Measurements from ENCODE around the gene SMAD5.
A peak's percentile ranks its signal among the peaks of the same experiment; 100 is the strongest.

The SMAD5 gene

GRCh38 chr5:136199408-136199807 lies 66.8 kb downstream of the SMAD5 start:
- no peak for DNase-seq

- DNase-seq = no peak
These were observed 67.5 kb downstream of the SMAD5 start for GRCh38 chr5:136200130-136200529.

GRCh38 chr5:136200761-136201160 lies 68.1 kb downstream of the SMAD5 start:
- no peak for DNase-seq

- DNase-seq = no peak
These were observed 69.2 kb downstream of the SMAD5 start for GRCh38 chr5:136201870-136202269.

GRCh38 chr5:136202469-136203205 lies 70.0 kb downstream of the SMAD5 start:
- DNase-seq = no peak

- no peak for DNase-seq
These were observed 70.8 kb downstream of the SMAD5 start for GRCh38 chr5:136203303-136203922.

- DNase-seq = no peak
These were observed 72.5 kb downstream of the SMAD5 start for GRCh38 chr5:136205061-136205702.

GRCh38 chr5:136205941-136206340 lies 73.3 kb downstream of the SMAD5 start:
- no peak for DNase-seq

- DNase-seq = no peak
These were observed 73.7 kb downstream of the SMAD5 start for GRCh38 chr5:136206361-136206760.

- DNase-seq = no peak
These were observed 75.0 kb downstream of the SMAD5 start for GRCh38 chr5:136207631-136208030.

GRCh38 chr5:136208916-136209315 lies 76.3 kb downstream of the SMAD5 start:
- no peak for DNase-seq

- DNase-seq = no peak
These were observed 76.8 kb downstream of the SMAD5 start for GRCh38 chr5:136209346-136209910.

GRCh38 chr5:136210259-136210658 lies 77.6 kb downstream of the SMAD5 start:
- no peak for DNase-seq

GRCh38 chr5:136211282-136212040 lies 78.8 kb downstream of the SMAD5 start:
- no peak for DNase-seq

GRCh38 chr5:136212252-136212721 lies 79.6 kb downstream of the SMAD5 start:
- peak; percentile 80 for DNase-seq

GRCh38 chr5:136213919-136214493 lies 81.4 kb downstream of the SMAD5 start:
- no peak for DNase-seq

GRCh38 chr5:136215812-136216211 lies 83.2 kb downstream of the SMAD5 start:
- no peak for DNase-seq

GRCh38 chr5:136216230-136216629 lies 83.6 kb downstream of the SMAD5 start:
- no peak for DNase-seq

- DNase-seq = no peak
These were observed 88.7 kb downstream of the SMAD5 start for GRCh38 chr5:136221340-136221739.

- no peak for DNase-seq
These were observed 90.1 kb downstream of the SMAD5 start for GRCh38 chr5:136222580-136223235.

GRCh38 chr5:136225796-136226195 lies 93.2 kb downstream of the SMAD5 start:
- DNase-seq = no peak

GRCh38 chr5:136226401-136226800 lies 93.8 kb downstream of the SMAD5 start:
- DNase-seq = no peak

All from activated CD8-positive, alpha-beta memory T cell treated with anti-CD3 and anti-CD28 coated beads, Interleukin-2, amount 50 U/mL, for 48 hours (primary cell).